HG02840 (cell line): Measurements from ENCODE around the gene C15orf39.

Experiments
- ATAC-seq: cut with Tn5 transposase; IDR thresholded peaks from one replicate; pipeline ENCODE4 v1.9.1; 2021; ENCODE audit warnings: mild to moderate bottlenecking, moderate library complexity, moderate number of reproducible peaks; ENCODE audit not compliant: unreplicated experiment, low FRiP score

Gene C15orf39

GRCh38 chr15:75195122-75195765 is 6.4 kb upstream of the C15orf39 start:
- ATAC-seq, result no peak

GRCh38 chr15:75195766-75196241 is 5.9 kb upstream of the C15orf39 start:
- no peak for ATAC-seq

GRCh38 chr15:75197062-75197630 is 4.5 kb upstream of the C15orf39 start:
- ATAC-seq, result no peak

GRCh38 chr15:75198560-75199356 is 2.9 kb upstream of the C15orf39 start:
- ATAC-seq, result no peak

DNA sequence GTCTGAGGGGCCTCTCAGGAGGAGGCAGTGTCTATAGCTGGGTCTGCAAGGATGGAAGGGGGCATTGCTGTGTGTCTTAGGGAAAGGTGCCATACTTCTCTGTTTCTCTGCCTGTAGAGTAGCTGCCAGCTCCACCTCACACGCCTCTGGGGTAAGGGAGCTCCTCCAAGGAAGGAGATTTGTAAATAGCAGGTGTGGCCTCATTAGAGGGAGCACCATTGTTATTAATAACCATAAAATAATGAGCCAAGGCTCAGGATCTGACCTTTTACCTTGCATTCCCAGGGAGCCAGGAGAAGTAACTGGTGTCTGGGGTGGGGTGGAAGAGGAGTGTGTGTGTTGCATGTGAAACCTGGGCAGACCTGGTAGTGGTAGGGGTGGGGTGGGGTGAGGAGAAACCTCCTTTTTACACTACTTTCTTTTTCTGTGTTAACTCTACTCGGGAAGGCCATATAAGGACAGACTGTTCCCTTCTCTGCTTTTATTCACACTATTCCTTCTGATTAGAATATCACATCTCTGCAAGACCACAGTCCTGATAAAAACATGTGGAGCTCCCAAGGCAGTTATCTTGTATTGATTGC is 2.2 kb upstream of the C15orf39 start:
- ATAC-seq, result no peak

DNA sequence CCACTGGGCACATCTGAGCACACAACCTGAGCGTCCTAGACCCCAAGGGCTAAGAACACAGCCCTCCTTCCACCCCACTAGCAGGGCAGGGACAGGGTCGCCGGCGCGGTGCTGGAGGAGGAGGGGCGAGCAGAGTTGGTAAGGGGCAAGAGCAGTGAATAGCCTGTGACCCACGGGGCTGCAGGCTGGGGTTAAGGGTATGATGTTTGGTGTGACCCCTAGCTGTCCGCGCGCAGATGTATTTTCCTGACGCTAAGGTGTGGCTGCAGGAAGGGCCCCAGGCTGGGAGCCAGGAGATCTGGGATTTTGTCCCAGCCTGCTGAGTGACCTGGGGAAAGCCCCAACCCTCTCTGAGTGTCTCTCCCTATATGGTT is 1.3 kb upstream of the C15orf39 start:
- ATAC-seq, result no peak

DNA sequence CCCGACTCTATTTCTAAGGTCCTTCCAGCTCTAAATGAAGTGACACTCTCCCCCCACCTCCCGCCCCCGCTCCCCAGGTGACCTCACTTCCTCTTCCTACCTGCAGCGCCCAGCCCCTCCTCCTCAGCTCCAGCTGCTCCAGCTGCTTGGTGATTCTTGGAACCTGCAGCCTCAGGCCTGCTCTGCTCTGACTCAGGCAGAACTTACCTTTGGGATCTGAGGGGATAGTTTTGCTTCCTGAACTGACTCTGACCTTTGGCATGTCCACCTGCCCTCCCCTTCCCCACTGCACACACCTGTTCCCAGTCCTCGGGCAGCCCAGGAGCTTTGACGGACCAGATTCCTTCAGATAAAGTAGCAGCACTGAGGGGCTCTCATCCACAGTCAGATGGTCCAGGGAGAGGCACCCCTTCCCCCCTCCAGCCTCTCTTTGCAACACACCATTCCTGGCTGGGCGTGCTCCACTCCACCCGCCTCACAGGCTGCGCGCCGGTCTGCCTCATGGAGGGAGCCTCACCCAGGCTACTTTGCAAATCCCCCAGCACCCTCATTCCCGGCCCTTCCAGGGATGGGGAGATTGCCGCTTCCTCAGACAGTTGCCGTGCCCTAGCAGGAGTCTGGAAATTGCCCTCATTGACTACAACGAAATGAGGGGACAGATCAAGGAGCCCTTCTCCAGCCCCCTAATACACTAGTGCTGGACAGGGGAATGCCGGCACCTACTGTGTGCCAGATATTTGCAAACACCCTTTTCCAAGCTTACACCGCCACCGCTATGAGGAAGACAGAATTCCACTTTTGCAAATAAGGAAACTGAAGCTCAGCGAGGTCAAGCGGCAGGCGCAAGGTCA is 692 bp upstream of the C15orf39 start:
- peak; percentile 1 for ATAC-seq

DNA sequence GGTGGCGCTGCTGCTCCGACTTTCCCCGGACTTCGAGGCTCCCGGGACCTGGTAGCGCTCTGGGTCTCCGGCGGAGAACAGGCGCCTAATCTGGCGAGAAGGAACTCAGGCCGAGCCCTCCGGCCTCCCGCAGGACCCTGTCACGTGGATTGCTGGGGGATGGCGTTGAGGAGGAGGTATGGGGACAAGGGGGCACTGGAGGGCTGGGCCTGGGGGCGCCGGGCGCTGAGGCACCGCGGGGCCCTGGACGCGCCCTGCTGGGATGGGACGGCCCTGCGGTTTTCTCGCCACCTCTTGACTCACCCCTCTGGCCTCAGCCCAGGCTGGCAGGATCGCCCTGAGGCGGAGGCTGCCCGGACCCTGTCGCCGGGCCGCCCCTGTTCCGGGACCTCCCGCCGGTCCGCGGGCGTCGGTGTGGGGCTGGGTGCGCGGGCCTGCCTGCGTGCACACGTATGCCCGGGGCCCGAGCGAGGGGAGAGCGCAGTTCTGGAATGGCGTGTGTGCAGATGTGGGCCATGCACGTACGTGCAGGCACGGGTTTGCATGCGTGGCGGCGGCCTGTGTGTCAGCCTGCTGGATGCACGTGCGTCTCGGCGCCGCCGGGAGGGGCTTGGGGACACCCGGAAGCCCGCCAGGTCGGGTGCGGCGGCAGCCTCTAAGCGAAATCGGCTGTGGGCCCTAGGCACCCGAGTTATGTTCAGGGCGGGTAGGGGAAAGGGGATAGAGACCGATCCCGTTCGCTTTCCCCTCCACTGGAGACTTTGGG is 752 bp downstream of the C15orf39 start:
- ATAC-seq, result peak; percentile 31

GRCh38 chr15:75203017-75203907 is 1.6 kb downstream of the C15orf39 start:
- no peak for ATAC-seq

DNA sequence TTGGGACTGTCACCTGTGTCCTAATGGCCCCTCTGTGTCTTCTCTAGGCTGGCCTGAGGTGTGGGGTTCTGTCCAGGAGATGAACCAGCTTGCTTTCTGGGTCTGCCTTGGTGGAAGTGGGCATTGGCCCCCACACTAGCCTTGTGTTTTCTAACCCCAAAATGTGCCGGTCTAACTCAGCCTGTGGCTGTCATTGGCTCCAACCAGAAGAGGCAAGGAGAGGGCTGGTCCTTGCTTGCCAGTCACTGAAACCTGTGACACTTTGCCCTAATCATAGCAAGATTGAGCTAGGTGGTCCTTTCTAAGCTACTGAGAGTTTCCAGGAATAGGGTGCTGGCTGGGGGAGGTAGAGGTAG is 2.2 kb downstream of the C15orf39 start:
- ATAC-seq, result no peak

GRCh38 chr15:75204340-75205063 is 2.8 kb downstream of the C15orf39 start:
- ATAC-seq, result no peak

- ATAC-seq, result no peak
Observed at GRCh38 chr15:75205064-75205395, 3.3 kb downstream of the C15orf39 start.

DNA sequence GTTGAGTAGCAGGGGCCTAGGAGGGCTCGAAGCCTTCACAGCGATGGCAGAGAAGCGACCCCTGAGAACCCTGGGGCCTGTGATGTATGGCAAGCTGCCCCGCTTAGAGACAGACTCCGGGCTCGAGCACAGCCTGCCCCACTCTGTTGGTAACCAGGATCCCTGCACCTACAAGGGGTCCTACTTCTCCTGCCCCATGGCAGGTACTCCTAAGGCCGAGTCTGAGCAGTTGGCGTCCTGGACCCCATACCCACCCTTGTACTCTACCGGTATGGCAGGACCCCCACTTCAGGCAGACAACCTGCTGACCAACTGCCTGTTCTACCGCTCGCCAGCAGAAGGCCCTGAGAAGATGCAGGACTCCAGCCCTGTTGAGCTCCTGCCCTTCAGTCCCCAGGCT is 4.3 kb downstream of the C15orf39 start:
- ATAC-seq, result no peak

GRCh38 chr15:75206803-75207617 is 5.3 kb downstream of the C15orf39 start:
- ATAC-seq, result no peak

DNA sequence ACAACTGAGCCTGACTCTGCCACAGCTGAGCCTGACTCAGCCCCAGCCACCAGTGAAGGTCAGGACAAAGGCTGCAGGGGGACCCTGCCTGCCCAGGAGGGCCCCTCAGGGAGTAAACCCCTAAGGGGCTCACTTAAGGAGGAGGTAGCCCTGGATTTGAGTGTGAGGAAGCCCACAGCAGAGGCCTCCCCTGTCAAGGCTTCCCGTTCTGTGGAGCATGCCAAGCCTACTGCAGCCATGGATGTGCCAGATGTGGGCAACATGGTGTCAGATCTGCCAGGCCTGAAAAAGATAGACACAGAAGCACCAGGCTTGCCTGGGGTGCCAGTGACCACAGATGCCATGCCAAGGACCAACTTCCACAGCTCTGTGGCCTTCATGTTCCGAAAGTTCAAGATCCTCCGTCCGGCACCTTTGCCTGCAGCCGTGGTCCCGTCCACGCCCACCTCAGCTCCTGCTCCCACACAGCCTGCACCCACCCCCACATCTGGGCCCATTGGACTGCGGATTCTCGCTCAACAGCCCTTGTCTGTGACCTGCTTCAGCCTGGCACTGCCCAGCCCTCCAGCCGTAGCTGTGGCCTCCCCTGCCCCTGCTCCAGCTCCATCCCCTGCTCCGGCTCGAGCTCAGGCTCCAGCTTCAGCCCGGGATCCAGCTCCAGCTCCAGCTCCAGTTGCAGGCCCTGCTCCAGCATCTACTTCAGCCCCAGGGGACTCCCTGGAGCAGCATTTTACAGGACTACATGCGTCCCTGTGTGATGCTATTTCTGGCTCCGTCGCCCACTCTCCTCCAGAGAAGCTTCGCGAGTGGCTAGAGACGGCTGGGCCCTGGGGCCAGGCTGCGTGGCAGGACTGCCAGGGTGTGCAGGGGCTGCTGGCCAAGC is 6.2 kb downstream of the C15orf39 start:
- no peak for ATAC-seq

- no peak for ATAC-seq
Observed at GRCh38 chr15:75208501-75209288, 7.0 kb downstream of the C15orf39 start.
